A549 treated with CORT108297 at 1 μM for 4 hours (cell line): Measurements from ENCODE around the gene CXorf51A. TPM values are rescaled to one million over a fixed set of nuclear protein-coding genes. Genes with fewer than 3 reads are reported as not detected.

Source experiments
- total RNA-seq: library from RNA; stranded (reverse); fragments of 200-300 nt; extraction: Qiagen RNA extraction; gene quantifications from 5 replicates; pipeline ENCODE4 v1.2.3, GENCODE V29; 2022

Gene CXorf51A
- not detected in 5 replicates for total RNA-seq

DNA sequence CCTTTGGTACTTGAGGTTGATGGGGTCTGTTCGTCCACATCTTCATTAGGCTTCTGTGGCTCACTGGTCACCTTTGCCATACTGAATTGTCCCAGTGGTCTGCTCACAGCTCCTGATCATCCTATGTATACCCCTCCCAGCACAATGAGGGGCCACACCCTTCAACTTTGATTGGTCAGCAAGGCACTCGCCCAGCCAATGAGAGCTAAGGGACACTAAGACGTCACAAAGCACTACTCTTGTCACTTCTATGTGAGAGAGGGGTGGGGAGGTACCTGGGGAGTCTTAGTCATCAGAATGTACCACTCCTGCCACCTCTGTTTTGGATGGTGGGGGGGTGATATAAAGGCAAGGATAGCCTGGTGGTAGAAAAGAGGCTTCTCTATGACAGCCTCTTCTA, at the start of gene CXorf51A:
TSS of gene CXorf51A (minus strand) at position 101 of the 400 bp plus-strand sequence. CDS start at position 80, 21 bp downstream.

DNA sequence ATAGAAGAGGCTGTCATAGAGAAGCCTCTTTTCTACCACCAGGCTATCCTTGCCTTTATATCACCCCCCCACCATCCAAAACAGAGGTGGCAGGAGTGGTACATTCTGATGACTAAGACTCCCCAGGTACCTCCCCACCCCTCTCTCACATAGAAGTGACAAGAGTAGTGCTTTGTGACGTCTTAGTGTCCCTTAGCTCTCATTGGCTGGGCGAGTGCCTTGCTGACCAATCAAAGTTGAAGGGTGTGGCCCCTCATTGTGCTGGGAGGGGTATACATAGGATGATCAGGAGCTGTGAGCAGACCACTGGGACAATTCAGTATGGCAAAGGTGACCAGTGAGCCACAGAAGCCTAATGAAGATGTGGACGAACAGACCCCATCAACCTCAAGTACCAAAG, 5.1 kb downstream of the CXorf51A start, which contains the start of gene CXorf51B:
TSS of gene CXorf51B (plus strand) at position 301 of the 400 bp plus-strand sequence. CDS start at position 322, 21 bp downstream.

Other genes with a start within 250 kb of the CXorf51A start
- not detected in 5 replicates for gene CXorf51B, start 5.0 kb downstream of the CXorf51A start, total RNA-seq